Spleen (tissue), 7 donors: ENCODE data around the gene NOP9.

Experiments used
- CTCF ChIP-seq, 11 experiments: fragments of 200-600 bp in 7 of 11; fragments of 450-650 bp in 4 of 11; sonication (generic) in 4 of 11; IDR thresholded peaks in 8 of 11; conservative IDR thresholded peaks in 3 of 11; 1 replicate in 7 of 11; 2 replicates in 4 of 11; pipeline versions ENCODE4 v1.4.0 to v1.8.0; 2016 to 2021; ENCODE audit warnings: antibody characterized with exemption in 11 of 11, inconsistent platforms in 4 of 11, mild to moderate bottlenecking in 1 of 11
- POLR2AphosphoS5 ChIP-seq, 3 donors: sonication (generic); formaldehyde crosslinking; IDR thresholded peaks; one replicate each; pipeline ENCODE4 v1.5.1; 2017; ENCODE audit warnings: antibody characterized with exemption in 3 of 3
- donor health status: DM: no; HTN: no; CAD: no; lungs with moderate emphysema.
- donor health status: DM: no; HTN: no; CAD: no.
- donor health status: DM: no; HTN: no; CAD: no.

GRCh38 chr14:24254630-24255392 is 44.8 kb upstream of the NOP9 start:
- TF ChIP-seq POLR2AphosphoS5 (IDR thresholded peaks at IDR 0.05) (no peak), CTCF (IDR thresholded peaks at IDR 0.05 in 8 of 11, conservative IDR thresholded peaks at IDR 0.05 in 3 of 11) (no peak)
